PFSK-1 (cell line): ENCODE results near the gene HELZ.

Experiments
- TAF1 ChIP-seq: IDR thresholded peaks from 2 replicates; pipeline ENCODE4 v1.6.1; 2012; ENCODE audit warnings: low read length, control low read depth, borderline replicate concordance; ENCODE audit not compliant: insufficient read depth
- TF ChIP-seq, protein P1 (sequence below), 2 experiments: IDR thresholded peaks; 2 replicates each; pipeline versions ENCODE4 v1.6.1 to v1.8.0; 2011 to 2012; ENCODE audit warnings: low read depth in 2 of 2, low read length in 2 of 2, control low read depth in 1 of 2, inconsistent platforms in 1 of 2, mild to moderate bottlenecking in 1 of 2, moderate library complexity in 1 of 2; ENCODE audit not compliant: insufficient read depth in 1 of 2

DNA sequence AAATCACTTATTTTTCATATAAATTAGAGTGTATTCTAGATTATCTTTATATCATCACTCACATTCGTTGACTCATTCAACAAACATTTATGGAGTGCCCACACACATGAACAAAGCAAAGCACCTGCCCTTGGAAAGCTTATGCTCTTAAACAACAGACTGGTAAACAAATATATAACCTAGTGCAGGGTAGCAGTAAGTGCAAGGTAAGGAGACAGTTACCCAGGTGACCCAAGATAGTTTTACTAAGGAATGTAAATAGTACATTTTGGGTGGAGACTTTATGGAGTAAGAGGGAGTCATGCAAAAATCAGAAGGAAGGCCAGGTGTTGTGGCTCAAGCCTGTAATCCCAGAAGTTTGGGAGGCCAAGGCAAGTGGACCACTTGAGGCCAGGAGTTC lies 40.4 kb upstream of the HELZ start:
- no peak for TF ChIP-seq TAF1
- TF ChIP-seq, protein P1, sequence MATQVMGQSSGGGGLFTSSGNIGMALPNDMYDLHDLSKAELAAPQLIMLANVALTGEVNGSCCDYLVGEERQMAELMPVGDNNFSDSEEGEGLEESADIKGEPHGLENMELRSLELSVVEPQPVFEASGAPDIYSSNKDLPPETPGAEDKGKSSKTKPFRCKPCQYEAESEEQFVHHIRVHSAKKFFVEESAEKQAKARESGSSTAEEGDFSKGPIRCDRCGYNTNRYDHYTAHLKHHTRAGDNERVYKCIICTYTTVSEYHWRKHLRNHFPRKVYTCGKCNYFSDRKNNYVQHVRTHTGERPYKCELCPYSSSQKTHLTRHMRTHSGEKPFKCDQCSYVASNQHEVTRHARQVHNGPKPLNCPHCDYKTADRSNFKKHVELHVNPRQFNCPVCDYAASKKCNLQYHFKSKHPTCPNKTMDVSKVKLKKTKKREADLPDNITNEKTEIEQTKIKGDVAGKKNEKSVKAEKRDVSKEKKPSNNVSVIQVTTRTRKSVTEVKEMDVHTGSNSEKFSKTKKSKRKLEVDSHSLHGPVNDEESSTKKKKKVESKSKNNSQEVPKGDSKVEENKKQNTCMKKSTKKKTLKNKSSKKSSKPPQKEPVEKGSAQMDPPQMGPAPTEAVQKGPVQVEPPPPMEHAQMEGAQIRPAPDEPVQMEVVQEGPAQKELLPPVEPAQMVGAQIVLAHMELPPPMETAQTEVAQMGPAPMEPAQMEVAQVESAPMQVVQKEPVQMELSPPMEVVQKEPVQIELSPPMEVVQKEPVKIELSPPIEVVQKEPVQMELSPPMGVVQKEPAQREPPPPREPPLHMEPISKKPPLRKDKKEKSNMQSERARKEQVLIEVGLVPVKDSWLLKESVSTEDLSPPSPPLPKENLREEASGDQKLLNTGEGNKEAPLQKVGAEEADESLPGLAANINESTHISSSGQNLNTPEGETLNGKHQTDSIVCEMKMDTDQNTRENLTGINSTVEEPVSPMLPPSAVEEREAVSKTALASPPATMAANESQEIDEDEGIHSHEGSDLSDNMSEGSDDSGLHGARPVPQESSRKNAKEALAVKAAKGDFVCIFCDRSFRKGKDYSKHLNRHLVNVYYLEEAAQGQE (IDR thresholded peaks at IDR 0.05; ENCODE audit: insufficient read depth in 1 of 2, low read depth in 2 of 2, low read length in 2 of 2) = no peak
